K562 (cell line): ENCODE results near the gene ZNF613. TPM values are rescaled to one million over a fixed set of nuclear protein-coding genes. Genes with fewer than 3 reads are reported as not detected.
A peak's percentile ranks its signal among the peaks of the same experiment; 100 is the strongest.

Source experiments
- C11orf30 ChIP-seq: fragments of 450-650 bp; IDR thresholded peaks from 2 replicates; pipeline ENCODE4 v1.6.1; 2016; ENCODE audit warnings: low read depth, mild to moderate bottlenecking
- FOXA3 ChIP-seq, 2 experiments: fragments of 450-650 bp in 1 of 2; sonication (generic) in 1 of 2; formaldehyde crosslinking; IDR thresholded peaks in 1 of 2; conservative IDR thresholded peaks in 1 of 2; 2 replicates each; pipeline versions ENCODE4 v1.4.0 to v1.8.0; 2020 to 2022; ENCODE audit warnings: mild to moderate bottlenecking in 2 of 2, missing genetic modification reagents in 1 of 2
- GATAD2A ChIP-seq: fragments of 450-650 bp; IDR thresholded peaks from 2 replicates; pipeline ENCODE4 v1.6.1; 2017
- MED1 ChIP-seq: sonication (generic); formaldehyde crosslinking; IDR thresholded peaks from 2 replicates; pipeline ENCODE4 v1.8.1; 2023; ENCODE audit warnings: missing genetic modification reagents, borderline replicate concordance
- MEF2D ChIP-seq: conservative IDR thresholded peaks from 2 replicates; pipeline ENCODE4 v1.6.1; 2016; ENCODE audit warnings: low read depth, missing genetic modification characterization, missing compliant biosample characterization
- NCOA1 ChIP-seq: fragments of 450-650 bp; IDR thresholded peaks from 2 replicates; pipeline ENCODE4 v1.6.1; 2016; ENCODE audit warnings: low read depth
- OTX1 ChIP-seq: fragments of 450-650 bp; formaldehyde crosslinking; IDR thresholded peaks from 2 replicates; pipeline ENCODE4 v1.4.0; 2022; ENCODE audit warnings: mild to moderate bottlenecking
- POLR3A ChIP-seq: IDR thresholded peaks from 2 replicates; pipeline ENCODE4 v1.6.1; 2011; ENCODE audit warnings: borderline replicate concordance, mild to moderate bottlenecking, moderate library complexity; ENCODE audit not compliant: insufficient read length, insufficient read depth; ENCODE audit errors: extremely low read depth
- REST ChIP-seq, 2 experiments: fragments of 450-650 bp; formaldehyde crosslinking in 1 of 2; IDR thresholded peaks; 2 replicates each; pipeline versions ENCODE4 v1.4.0 to v1.6.1; 2014 to 2020; ENCODE audit warnings: mild to moderate bottlenecking in 2 of 2, borderline replicate concordance in 1 of 2, low read depth in 1 of 2
- RFX7 ChIP-seq: fragments of 250-450 bp; sonication (Bioruptor Pico); IDR thresholded peaks from 2 replicates; pipeline ENCODE4 v1.5.1; 2021; ENCODE audit warnings: mild to moderate bottlenecking
- RNF2 ChIP-seq: sonication (generic); IDR thresholded peaks from 2 replicates; pipeline ENCODE4 v1.6.1; 2016
- SP2 ChIP-seq: IDR thresholded peaks from 2 replicates; pipeline ENCODE4 v1.6.1; 2011; ENCODE audit warnings: mild to moderate bottlenecking, low read depth, low read length, moderate library complexity; ENCODE audit not compliant: poor library complexity, severe bottlenecking; ENCODE audit errors: extremely low read depth
- TCF7 ChIP-seq: sonication (generic); IDR thresholded peaks from 2 replicates; pipeline ENCODE4 v1.6.1; 2016; ENCODE audit warnings: antibody characterized with exemption, borderline replicate concordance
- TCFL5 ChIP-seq: fragments of 250-450 bp; sonication (Bioruptor Pico); conservative IDR thresholded peaks from 2 replicates; pipeline ENCODE4 v1.6.1; 2021; ENCODE audit warnings: mild to moderate bottlenecking, moderate library complexity, matching md5 sums
- TOE1 ChIP-seq, 2 experiments: fragments of 450-650 bp in 1 of 2; sonication (generic) in 1 of 2; formaldehyde crosslinking in 1 of 2; IDR thresholded peaks; 2 replicates each; pipeline versions ENCODE4 v1.7.1 to v1.8.0; 2016 to 2022; ENCODE audit warnings: borderline replicate concordance in 2 of 2, mild to moderate bottlenecking in 2 of 2, antibody characterized with exemption in 1 of 2, inconsistent platforms in 1 of 2, low read depth in 1 of 2, missing genetic modification reagents in 1 of 2, moderate library complexity in 1 of 2
- ZFP1 ChIP-seq: fragments of 450-650 bp; formaldehyde crosslinking; IDR thresholded peaks from 2 replicates; pipeline ENCODE4 v1.4.0; 2020; ENCODE audit warnings: mild to moderate bottlenecking, mixed read lengths
- ZNF316 ChIP-seq: fragments of 450-650 bp; IDR thresholded peaks from 2 replicates; pipeline ENCODE4 v1.6.1; 2016
- ZNF589 ChIP-seq: fragments of 200-800 bp; sonication (Bioruptor generic); IDR thresholded peaks from 2 replicates; pipeline ENCODE4 v1.6.1; 2016; ENCODE audit warnings: low read depth, missing genetic modification characterization, missing compliant biosample characterization
- ZNF717 ChIP-seq: fragments of 250-450 bp; sonication (Bioruptor Pico); IDR thresholded peaks from 2 replicates; pipeline ENCODE4 v1.5.0; 2021
- ZZZ3 ChIP-seq: fragments of 450-650 bp; IDR thresholded peaks from 2 replicates; pipeline ENCODE4 v1.6.1; 2016; ENCODE audit warnings: antibody characterized with exemption, mild to moderate bottlenecking, moderate library complexity
- polyA plus RNA-seq, 8 experiments: library from polyadenylated mRNA; depleted of rRNA in 4 of 8; stranded (reverse) in 5 of 8; unstranded in 3 of 8; fragments of >200 nt; fragmentation: Nextera tagmentation in 2 of 8; fragmentation: Illumina TruSeq in 1 of 8; extraction: Ambion mirVana in 2 of 8; extraction: Trizol in 1 of 8; gene quantifications; 2 replicates each; pipeline versions ENCODE4 v1.2.1 to v1.2.3, GENCODE V29; 2011 to 2014; ENCODE audit warnings: inconsistent platforms in 1 of 8, missing spikeins in 1 of 8
- total RNA-seq, 7 experiments: library from RNA; depleted of rRNA in 6 of 7; stranded (reverse); fragments of >200 nt in 6 of 7; fragmentation: Illumina TruSeq in 2 of 7; extraction: Trizol in 2 of 7; gene quantifications; 2 replicates each; pipeline versions ENCODE4 v1.2.1 to v1.2.3, GENCODE V29; 2011 to 2021; ENCODE audit warnings: low replicate concordance in 1 of 7

ZNF613 gene
- total and polyA plus RNA-seq, 9 of the 15 experiments (the other 6 are each of a cell fraction or from before 2014, with no cell fraction given) = 2.1 to 4.5 (median 2.7) TPM

GRCh38 chr19:51926784-51927741 is at the start of gene ZNF613 (continued):
- TF ChIP-seq REST (IDR thresholded peaks at IDR 0.05; ENCODE audit: borderline replicate concordance) (peak; percentile 14; the same call in 1 of the 2 replicates), REST (CRISPR knock-in tag; IDR thresholded peaks at IDR 0.05; ENCODE audit: low read depth) (0 out of 2 replicates have a peak, but pooled peaks have one; percentile 26), FOXA3 (CRISPR knock-in tag; conservative IDR thresholded peaks at IDR 0.05 in 1 of 2, IDR thresholded peaks at IDR 0.05 in 1 of 2) (no peak), NCOA1 (peak; percentile 52; the same call in 1 of the 2 replicates), ZNF316 (no peak), TCF7 (no peak), TCFL5 (CRISPR knock-in tag) (no peak), OTX1 (CRISPR knock-in tag) (no peak), MEF2D (tag) (no peak; the same call in 1 of the 2 replicates), C11orf30 (peak; percentile 7; the same call in 1 of the 2 replicates), ZNF717 (CRISPR knock-in tag) (no peak), RNF2 (no peak; the same call in 1 of the 2 replicates), MED1 (CRISPR knock-in tag) (no peak), ZZZ3 (no peak), RFX7 (CRISPR knock-in tag) (no peak), TOE1 (IDR thresholded peaks at IDR 0.05; ENCODE audit: borderline replicate concordance) (peak; percentile 72), TOE1 (CRISPR knock-in tag; IDR thresholded peaks at IDR 0.05; ENCODE audit: borderline replicate concordance, low read depth) (no peak), ZNF589 (no peak), POLR3A (no peak), SP2 (peak; percentile 11), GATAD2A (0 out of 2 replicates have a peak, but pooled peaks have one; percentile 30), ZFP1 (CRISPR knock-in tag) (no peak)
